K562 (cell line): ENCODE results near the gene PTH2. TPM values are rescaled to one million over a fixed set of nuclear protein-coding genes. Genes with fewer than 3 reads are reported as not detected.

ENCODE experiments used
- ARID2 ChIP-seq: fragments of 450-650 bp; IDR thresholded peaks from 2 replicates; pipeline ENCODE4 v1.6.1; 2017; ENCODE audit warnings: antibody characterized with exemption, mild to moderate bottlenecking
- ATF7 ChIP-seq: fragments of 450-650 bp; IDR thresholded peaks from 2 replicates; pipeline ENCODE4 v1.7.1; 2014; ENCODE audit warnings: mild to moderate bottlenecking, moderate library complexity
- CBFB ChIP-seq: sonication (generic); formaldehyde crosslinking; IDR thresholded peaks from 2 replicates; pipeline ENCODE4 v1.4.0; 2020; ENCODE audit warnings: mild to moderate bottlenecking, missing genetic modification reagents
- DEAF1 ChIP-seq: fragments of 450-650 bp; formaldehyde crosslinking; IDR thresholded peaks from 2 replicates; pipeline ENCODE4 v1.4.0; 2020; ENCODE audit warnings: mild to moderate bottlenecking, moderate library complexity
- HMGXB4 ChIP-seq: sonication (generic); formaldehyde crosslinking; IDR thresholded peaks from 2 replicates; pipeline ENCODE4 v1.8.1; 2023; ENCODE audit warnings: mild to moderate bottlenecking, missing genetic modification reagents
- KAT2B ChIP-seq: IDR thresholded peaks from one replicate; pipeline ENCODE4 v1.6.1; 2012; ENCODE audit warnings: low read depth, mild to moderate bottlenecking, control low read depth, inconsistent platforms, low read length, moderate library complexity
- KAT8 ChIP-seq: fragments of 450-650 bp; IDR thresholded peaks from 2 replicates; pipeline ENCODE4 v1.6.1; 2016; ENCODE audit warnings: low read depth, mild to moderate bottlenecking
- MAFK ChIP-seq: IDR thresholded peaks from 2 replicates; pipeline ENCODE4 v1.6.1; 2011; ENCODE audit warnings: low read length, improper control_type of control experiment
- MXD1 ChIP-seq: fragments of 250-450 bp; sonication (Bioruptor Pico); IDR thresholded peaks from 2 replicates; pipeline ENCODE4 v1.8.0; 2021; ENCODE audit warnings: borderline replicate concordance, mild to moderate bottlenecking, moderate library complexity; ENCODE audit not compliant: poor library complexity, severe bottlenecking
- NR1H2 ChIP-seq: sonication (generic); formaldehyde crosslinking; IDR thresholded peaks from 2 replicates; pipeline ENCODE4 v1.4.0; 2020; ENCODE audit warnings: mild to moderate bottlenecking, missing genetic modification reagents
- PHF20 ChIP-seq: fragments of 450-650 bp; IDR thresholded peaks from 2 replicates; pipeline ENCODE4 v1.6.1; 2018; ENCODE audit not compliant: partially characterized antibody
- RBM39 ChIP-seq: fragments of 200-400 bp; formaldehyde crosslinking; optimal IDR thresholded peaks from 2 replicates; pipeline ENCODE3; 2018; ENCODE audit warnings: low read depth, low read length
- SREBF1 ChIP-seq: fragments of 150-350 bp; IDR thresholded peaks from 2 replicates; pipeline ENCODE4 v1.6.1; 2014; ENCODE audit warnings: antibody characterized with exemption, low read depth, low read length, borderline replicate concordance
- SRSF1 ChIP-seq: fragments of 200-400 bp; formaldehyde crosslinking; IDR thresholded peaks from 2 replicates; pipeline ENCODE4 v1.6.1; 2017; ENCODE audit warnings: mild to moderate bottlenecking, low read depth, low read length, moderate library complexity
- SRSF3 ChIP-seq: fragments of 200-400 bp; formaldehyde crosslinking; IDR thresholded peaks from 2 replicates; pipeline ENCODE4 v1.6.1; 2016; ENCODE audit warnings: mild to moderate bottlenecking, low read length, moderate library complexity; ENCODE audit not compliant: insufficient read depth
- TAF15 ChIP-seq: fragments of 200-400 bp; formaldehyde crosslinking; IDR thresholded peaks from 2 replicates; pipeline ENCODE4 v1.6.1; 2017; ENCODE audit warnings: mild to moderate bottlenecking, low read depth, low read length, moderate library complexity
- TBL1XR1 ChIP-seq, 2 experiments: IDR thresholded peaks; 2 replicates each; pipeline ENCODE4 v1.6.1; 2012; ENCODE audit warnings: improper control_type of control experiment in 2 of 2, low read length in 2 of 2, mild to moderate bottlenecking in 1 of 2
- TCF7L2 ChIP-seq: fragments of 150-350 bp; IDR thresholded peaks from 2 replicates; pipeline ENCODE4 v1.6.1; 2016; ENCODE audit warnings: low read depth, mild to moderate bottlenecking, low read length, moderate library complexity
- TEAD2 ChIP-seq: fragments of 450-650 bp; IDR thresholded peaks from 2 replicates; pipeline ENCODE4 v1.6.1; 2016; ENCODE audit warnings: missing genetic modification characterization, control low read depth, missing compliant biosample characterization
- ZFP91 ChIP-seq: sonication (generic); formaldehyde crosslinking; IDR thresholded peaks from 2 replicates; pipeline ENCODE4 v1.8.0; 2022; ENCODE audit warnings: mild to moderate bottlenecking, missing genetic modification reagents
- ZNF830 ChIP-seq: fragments of 250-450 bp; sonication (Bioruptor Pico); IDR thresholded peaks from 2 replicates; pipeline ENCODE4 v1.5.0; 2021; ENCODE audit warnings: mild to moderate bottlenecking
- polyA plus RNA-seq, 8 experiments: library from polyadenylated mRNA; depleted of rRNA in 4 of 8; stranded (reverse) in 5 of 8; unstranded in 3 of 8; fragments of >200 nt; fragmentation: Nextera tagmentation in 2 of 8; fragmentation: Illumina TruSeq in 1 of 8; extraction: Ambion mirVana in 2 of 8; extraction: Trizol in 1 of 8; gene quantifications; 2 replicates each; pipeline versions ENCODE4 v1.2.1 to v1.2.3, GENCODE V29; 2011 to 2014; ENCODE audit warnings: inconsistent platforms in 1 of 8, missing spikeins in 1 of 8
- total RNA-seq, 7 experiments: library from RNA; depleted of rRNA in 6 of 7; stranded (reverse); fragments of >200 nt in 6 of 7; fragmentation: Illumina TruSeq in 2 of 7; extraction: Trizol in 2 of 7; gene quantifications; 2 replicates each; pipeline versions ENCODE4 v1.2.1 to v1.2.3, GENCODE V29; 2011 to 2021; ENCODE audit warnings: low replicate concordance in 1 of 7

Gene PTH2
- total and polyA plus RNA-seq, 9 of the 15 experiments (the other 6 are each of a cell fraction or from before 2014, with no cell fraction given), result 1.3 TPM; not detected in 8

- peak; percentile 71 for TF ChIP-seq RBM39
- TF ChIP-seq MXD1 (CRISPR knock-in tag), result no peak
- no peak for TF ChIP-seq KAT8
- peak; percentile 62; the same call in 1 of the 2 replicates for TF ChIP-seq NR1H2 (CRISPR knock-in tag)
- TF ChIP-seq SREBF1, result 0 out of 2 replicates have a peak, but pooled peaks have one; percentile 33
- no peak for TF ChIP-seq TAF15
- TF ChIP-seq ZNF830 (CRISPR knock-in tag), result 0 out of 2 replicates have a peak, but pooled peaks have one; percentile 2
- no peak for TF ChIP-seq PHF20
- no peak for TF ChIP-seq SRSF1
- no peak for TF ChIP-seq TEAD2 (tag)
- peak; percentile 74 for TF ChIP-seq ATF7
- peak; percentile 46; the same call in 1 of the 2 replicates for TF ChIP-seq DEAF1 (CRISPR knock-in tag)
- no peak for TF ChIP-seq KAT2B
- TF ChIP-seq SRSF3, result no peak
- TF ChIP-seq ZFP91 (CRISPR knock-in tag), result no peak
- TF ChIP-seq MAFK, result no peak
- peak; percentile 86; the same call in 1 of the 2 replicates for TF ChIP-seq CBFB (CRISPR knock-in tag)
- peak; percentile 43; the same call in 1 of the 2 replicates for TF ChIP-seq HMGXB4 (CRISPR knock-in tag)
- TF ChIP-seq TCF7L2, result no peak
- TF ChIP-seq ARID2, result peak; percentile 85
- TF ChIP-seq TBL1XR1 (IDR thresholded peaks at IDR 0.05; ENCODE audit: low read length in 2 of 2), result peak in 1 of 2 experiments; percentile 22; a peak in 1 of 4 replicates
These were observed 20.3 kb upstream of the PTH2 start (continued) for GRCh38 chr19:49443366-49444099.
